ENCODE results near the gene ATXN1. TPM values are rescaled to one million over a fixed set of nuclear protein-coding genes. Genes with fewer than 3 reads are reported as not detected.

ATXN1 gene
- total RNA-seq, 1 experiment from 2014 or later: 8.1 TPM

- TF ChIP-seq NR3C1 (CRISPR knock-in tag; conservative IDR thresholded peaks at IDR 0.05; ENCODE audit: low read depth) (no peak), PREB (CRISPR knock-in tag; IDR thresholded peaks at IDR 0.05; ENCODE audit: borderline replicate concordance) (no peak), NR1H2 (CRISPR knock-in tag; IDR thresholded peaks at IDR 0.05) (no peak), E2F4 (CRISPR knock-in tag; IDR thresholded peaks at IDR 0.05; ENCODE audit: borderline replicate concordance, low read depth) (no peak), ZNF423 (CRISPR knock-in tag; IDR thresholded peaks at IDR 0.05) (no peak), CREB1 (CRISPR knock-in tag; IDR thresholded peaks at IDR 0.05) (no peak), SOX15 (CRISPR knock-in tag; IDR thresholded peaks at IDR 0.05) (no peak), FOXJ3 (CRISPR knock-in tag; IDR thresholded peaks at IDR 0.05; ENCODE audit: borderline replicate concordance) (no peak), ZNF219 (CRISPR knock-in tag; IDR thresholded peaks at IDR 0.05; ENCODE audit: borderline replicate concordance) (no peak)
These were observed 486.2 kb downstream of the ATXN1 start (continued) for GRCh38 chr6:16274885-16275589.

GRCh38 chr6:16274483-16274882, 486.8 kb downstream of the ATXN1 start:
- no peaks in the 10 kb centered on the region for H3K27me3 Mint-ChIP-seq (ENCODE audit: low read depth)
- DNase-seq (ENCODE audit: low spot score): no peak
- peaks cover 9% of the 10 kb centered on the region for H3K4me1 Mint-ChIP-seq
- H3K4me3 Mint-ChIP-seq: no peak overlapping the region
- no peaks in the 10 kb centered on the region for H3K36me3 Mint-ChIP-seq
- ATAC-seq: no peak
- CTCF ChIA-PET: interaction anchor here (1.2 kb wide), 1 partner anchor 12 kb away, joined by 6 read pairs; no protein-coding TSS in a partner anchor
- POLR2A ChIA-PET: no interaction called here
- no peak overlapping the region for H3K27ac Mint-ChIP-seq
- TF ChIP-seq IRF1 (CRISPR knock-in tag; IDR thresholded peaks at IDR 0.05): no peak
- TF ChIP-seq SMAD3 (CRISPR knock-in tag; IDR thresholded peaks at IDR 0.05; ENCODE audit: borderline replicate concordance): no peak
- TF ChIP-seq ZSCAN18 (CRISPR knock-in tag; IDR thresholded peaks at IDR 0.05): no peak
- no peak for TF ChIP-seq CREM (CRISPR knock-in tag; IDR thresholded peaks at IDR 0.05)
- no peak for TF ChIP-seq CTCF (IDR thresholded peaks at IDR 0.05)
- TF ChIP-seq IRF2 (CRISPR knock-in tag; IDR thresholded peaks at IDR 0.05; ENCODE audit: borderline replicate concordance, low read depth): no peak
- TF ChIP-seq FOXP1 (CRISPR knock-in tag; IDR thresholded peaks at IDR 0.05; ENCODE audit: borderline replicate concordance): no peak
- TF ChIP-seq ZNF416 (CRISPR knock-in tag; IDR thresholded peaks at IDR 0.05): no peak
- no peak for TF ChIP-seq ZNF219 (CRISPR knock-in tag; IDR thresholded peaks at IDR 0.05; ENCODE audit: borderline replicate concordance)
- no peak for TF ChIP-seq ARID4B (CRISPR knock-in tag; IDR thresholded peaks at IDR 0.05; ENCODE audit: borderline replicate concordance)
- no peak for TF ChIP-seq ZNF121 (CRISPR knock-in tag; IDR thresholded peaks at IDR 0.05)
- no peak for TF ChIP-seq TEAD1 (CRISPR knock-in tag; IDR thresholded peaks at IDR 0.05)
- TF ChIP-seq HMGA2 (CRISPR knock-in tag; IDR thresholded peaks at IDR 0.05): no peak
- no peak for TF ChIP-seq EMX1 (CRISPR knock-in tag; IDR thresholded peaks at IDR 0.05)
- H3K9me3 Mint-ChIP-seq: no peaks in the 10 kb centered on the region

Measured in WTC11 (cell line).